Skeletal muscle satellite cell (primary cell): ENCODE measurements around the gene LHX3.

ENCODE experiments used
- H3K27me3 ChIP-seq: 2 replicates; pipeline ENCODE4 v1.7.0; 2013; ENCODE audit warnings: low read length; ENCODE audit not compliant: control insufficient read depth, insufficient read depth
- H3K36me3 ChIP-seq: 2 replicates; pipeline ENCODE4 v1.7.0; 2013; ENCODE audit warnings: mild to moderate bottlenecking, control low read depth, low read length; ENCODE audit not compliant: insufficient read depth
- H3K4me1 ChIP-seq: 2 replicates; pipeline ENCODE4 v1.7.0; 2013; ENCODE audit warnings: low read length; ENCODE audit not compliant: control insufficient read depth, insufficient read depth
- H3K4me2 ChIP-seq: 2 replicates; pipeline ENCODE4 v1.7.0; 2013; ENCODE audit warnings: mild to moderate bottlenecking, low read length
- H3K4me3 ChIP-seq: 2 replicates; pipeline ENCODE4 v1.7.0; 2013; ENCODE audit warnings: low read length
- H3K9ac ChIP-seq: 2 replicates; pipeline ENCODE4 v1.7.0; 2013; ENCODE audit warnings: mild to moderate bottlenecking, low read depth, low read length, moderate library complexity
- H3K9me3 ChIP-seq: replicated peaks from 2 replicates; pipeline ENCODE4 v1.7.0; 2013; ENCODE audit warnings: mild to moderate bottlenecking, control low read depth, low read length

Gene LHX3

DNA sequence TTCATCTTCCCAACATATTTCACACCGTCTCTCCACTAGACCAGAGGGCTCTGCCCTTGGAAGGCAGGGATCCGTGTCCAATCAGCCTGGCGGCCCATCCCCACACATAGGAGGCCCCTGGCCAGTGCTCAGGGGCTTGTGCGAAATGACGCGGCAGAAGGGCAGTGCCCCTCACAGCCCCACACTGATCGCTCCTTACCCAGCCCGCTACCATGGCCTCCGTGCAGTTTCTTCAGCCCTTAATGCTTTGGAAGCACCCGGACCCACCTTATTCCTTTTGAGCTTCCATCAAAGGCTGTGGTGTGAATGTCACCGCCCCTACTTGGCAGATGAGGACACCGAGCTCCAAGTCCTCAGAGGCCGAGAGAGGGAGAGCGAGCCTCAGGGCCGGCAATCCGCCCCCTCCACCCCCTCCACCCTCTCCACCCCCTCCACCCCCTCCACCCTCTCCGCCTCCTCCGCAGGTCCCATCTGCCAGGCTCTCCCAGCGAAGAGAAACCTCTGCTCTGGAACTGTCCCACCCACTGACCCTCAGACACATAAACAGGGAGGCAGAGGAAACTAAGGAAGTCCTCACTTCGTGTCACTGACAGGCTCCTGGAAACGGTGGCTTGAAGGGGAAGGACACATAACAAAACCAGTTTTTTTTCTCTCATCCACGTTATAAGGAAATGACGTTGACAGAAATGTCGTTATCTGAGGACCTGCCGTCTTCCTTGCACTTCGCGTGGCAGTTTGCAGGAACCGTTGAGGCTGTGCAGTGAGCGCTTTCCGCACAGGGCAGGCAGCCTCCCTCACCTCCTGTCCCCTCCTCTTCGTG lies 26.8 kb upstream of the LHX3 start:
- Histone ChIP-seq H3K9ac (no peak overlapping the region), H3K9me3 (no peaks in the 10 kb centered on the region), H3K4me3 (no peak overlapping the region), H3K36me3 (no peaks in the 10 kb centered on the region), H3K4me1 (peaks cover 19% of the 10 kb centered on the region), H3K4me2 (no peak overlapping the region), H3K27me3 (no peaks in the 10 kb centered on the region)

DNA sequence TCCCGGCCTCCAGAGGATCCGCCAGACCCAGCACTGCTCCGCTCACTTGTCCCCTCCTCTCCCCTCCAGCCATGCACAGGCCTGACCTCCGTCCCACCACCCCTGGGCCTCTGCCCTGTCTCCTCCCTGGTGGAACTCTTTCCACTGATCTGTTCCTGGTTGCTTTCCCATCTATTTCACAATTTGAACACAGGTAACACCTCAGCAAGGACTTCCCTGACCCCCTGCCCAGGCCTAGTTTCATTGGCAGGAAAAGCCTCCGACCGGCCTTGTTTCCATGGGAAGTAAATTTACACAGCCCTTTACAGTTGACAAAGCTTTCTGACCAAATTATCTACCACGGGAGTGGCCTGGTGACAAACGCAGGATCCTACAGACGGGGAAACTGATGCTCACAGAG lies 25.8 kb upstream of the LHX3 start:
- H3K4me2 ChIP-seq: no peak overlapping the region
- no peak overlapping the region for H3K4me3 ChIP-seq
- no peaks in the 10 kb centered on the region for H3K9me3 ChIP-seq
- no peak overlapping the region for H3K9ac ChIP-seq
- peaks cover 19% of the 10 kb centered on the region for H3K4me1 ChIP-seq
- no peaks in the 10 kb centered on the region for H3K27me3 ChIP-seq
- no peaks in the 10 kb centered on the region for H3K36me3 ChIP-seq

DNA sequence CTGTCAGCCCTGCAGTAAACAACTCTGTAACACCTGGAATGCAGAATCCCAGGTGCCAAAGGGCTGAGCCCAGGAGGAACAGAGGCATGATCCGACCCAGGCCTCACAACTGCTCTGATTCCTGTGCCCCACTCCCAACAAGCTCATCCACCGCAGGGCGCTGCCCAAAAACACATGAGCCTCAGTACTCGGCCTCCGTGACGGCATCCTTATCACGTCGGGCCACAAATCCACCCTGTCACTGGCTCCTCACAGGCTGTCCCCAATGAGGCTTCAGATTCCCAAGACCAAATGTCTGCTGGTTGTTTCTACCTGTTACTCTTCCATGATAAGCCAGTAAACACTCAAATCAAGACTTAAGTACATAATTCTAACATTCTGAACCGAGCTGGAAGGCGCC lies 25.4 kb upstream of the LHX3 start:
- Histone ChIP-seq H3K4me1 (peaks cover 19% of the 10 kb centered on the region), H3K27me3 (no peaks in the 10 kb centered on the region), H3K4me3 (no peak overlapping the region), H3K9me3 (no peaks in the 10 kb centered on the region), H3K36me3 (no peaks in the 10 kb centered on the region), H3K4me2 (no peak overlapping the region), H3K9ac (no peak overlapping the region)

- Histone ChIP-seq H3K4me1 (peaks cover 19% of the 10 kb centered on the region), H3K36me3 (no peaks in the 10 kb centered on the region), H3K4me2 (no peak overlapping the region), H3K27me3 (no peaks in the 10 kb centered on the region), H3K4me3 (no peak overlapping the region), H3K9me3 (no peaks in the 10 kb centered on the region), H3K9ac (peak overlapping the region; percentile 21)
These were observed 24.5 kb upstream of the LHX3 start for GRCh38 chr9:136229096-136230065.

DNA sequence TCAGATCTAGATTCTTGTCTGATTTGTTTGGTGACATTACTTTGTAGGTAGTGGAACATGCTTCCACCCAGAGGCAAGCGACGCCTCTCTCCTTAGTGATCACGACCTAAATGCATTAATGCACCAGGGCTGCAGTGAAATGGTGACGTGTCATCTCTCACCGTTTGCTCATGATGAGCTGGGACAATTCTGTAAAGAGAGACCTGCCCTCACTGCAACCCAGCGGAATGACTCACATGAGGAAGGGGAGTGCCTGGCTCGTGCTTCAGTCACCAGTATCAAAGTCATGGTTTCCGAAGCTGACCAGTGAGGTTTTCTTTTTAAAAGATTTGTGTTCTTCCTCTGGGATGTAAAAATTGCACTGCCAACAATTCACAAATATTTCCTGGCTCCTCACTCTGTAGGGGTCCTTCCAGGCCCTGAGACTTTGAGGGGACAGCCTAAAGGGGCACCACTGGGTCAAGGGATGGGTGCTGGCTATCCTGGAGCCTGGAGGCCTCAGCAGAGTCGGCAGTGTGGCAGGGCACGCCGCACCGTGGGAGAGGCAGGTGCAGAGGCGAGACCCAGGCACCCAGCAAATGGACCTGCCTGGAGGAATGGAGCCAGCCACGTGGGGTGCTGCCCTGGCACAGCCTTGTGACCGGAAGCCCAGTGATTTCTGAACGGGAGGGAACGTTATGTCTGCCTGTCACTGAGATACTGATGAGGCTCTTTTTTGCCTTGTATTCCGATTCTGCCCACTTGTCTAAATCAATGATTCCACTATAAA lies 23.4 kb upstream of the LHX3 start:
- Histone ChIP-seq H3K9ac (peak overlapping the region; percentile 21), H3K4me1 (peaks cover 19% of the 10 kb centered on the region), H3K36me3 (peaks cover 9% of the 10 kb centered on the region), H3K9me3 (no peaks in the 10 kb centered on the region), H3K27me3 (no peaks in the 10 kb centered on the region), H3K4me3 (peak overlapping the region; percentile 52), H3K4me2 (peak overlapping the region; percentile 66)

DNA sequence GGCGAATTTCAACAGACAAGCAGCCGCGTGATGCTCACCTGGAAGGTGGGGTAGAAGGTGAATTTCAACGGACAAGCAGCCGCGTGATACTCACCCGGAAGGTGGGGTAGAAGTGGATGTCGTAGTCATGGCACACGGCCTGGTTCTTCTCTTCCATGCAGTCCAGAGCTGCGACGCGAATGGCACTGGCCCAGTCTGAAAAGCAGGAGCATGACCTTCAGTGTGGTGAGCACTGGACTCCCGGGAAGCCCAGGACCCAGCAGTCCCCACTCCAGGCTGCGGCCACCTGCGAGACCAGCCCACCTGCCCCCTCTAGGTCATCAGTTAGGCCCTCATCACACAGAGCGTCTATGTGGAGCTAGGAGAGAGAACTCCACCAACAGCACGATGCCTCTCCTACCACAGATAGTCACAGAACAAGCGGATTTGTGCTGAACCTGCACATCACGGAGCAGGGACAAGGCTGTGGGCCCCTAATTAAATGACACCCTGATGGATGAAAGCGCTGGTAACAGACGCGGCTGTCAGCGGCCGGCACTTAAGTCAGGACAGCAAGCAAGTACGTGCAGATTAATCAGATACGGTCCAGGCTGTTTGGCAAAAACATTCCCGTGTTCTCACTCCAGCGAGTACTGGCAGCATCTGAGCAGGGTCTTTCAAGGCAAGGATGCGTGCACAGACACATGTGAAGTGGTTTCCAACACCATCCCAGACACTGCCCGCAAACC lies 21.9 kb upstream of the LHX3 start:
- Histone ChIP-seq H3K4me1 (peaks cover 19% of the 10 kb centered on the region), H3K4me2 (no peak overlapping the region), H3K4me3 (no peak overlapping the region), H3K36me3 (peaks cover 9% of the 10 kb centered on the region), H3K9ac (no peak overlapping the region), H3K27me3 (no peaks in the 10 kb centered on the region), H3K9me3 (no peaks in the 10 kb centered on the region)

- no peaks in the 10 kb centered on the region for H3K9me3 ChIP-seq
- H3K27me3 ChIP-seq: no peaks in the 10 kb centered on the region
- no peak overlapping the region for H3K9ac ChIP-seq
- no peak overlapping the region for H3K4me3 ChIP-seq
- peaks cover 9% of the 10 kb centered on the region for H3K36me3 ChIP-seq
- no peak overlapping the region for H3K4me2 ChIP-seq
- peaks cover 19% of the 10 kb centered on the region for H3K4me1 ChIP-seq
These were observed 21.1 kb upstream of the LHX3 start for GRCh38 chr9:136225748-136226679.

- peaks cover 9% of the 10 kb centered on the region for H3K36me3 ChIP-seq
These were observed 20.4 kb upstream of the LHX3 start for GRCh38 chr9:136225366-136225747.

DNA sequence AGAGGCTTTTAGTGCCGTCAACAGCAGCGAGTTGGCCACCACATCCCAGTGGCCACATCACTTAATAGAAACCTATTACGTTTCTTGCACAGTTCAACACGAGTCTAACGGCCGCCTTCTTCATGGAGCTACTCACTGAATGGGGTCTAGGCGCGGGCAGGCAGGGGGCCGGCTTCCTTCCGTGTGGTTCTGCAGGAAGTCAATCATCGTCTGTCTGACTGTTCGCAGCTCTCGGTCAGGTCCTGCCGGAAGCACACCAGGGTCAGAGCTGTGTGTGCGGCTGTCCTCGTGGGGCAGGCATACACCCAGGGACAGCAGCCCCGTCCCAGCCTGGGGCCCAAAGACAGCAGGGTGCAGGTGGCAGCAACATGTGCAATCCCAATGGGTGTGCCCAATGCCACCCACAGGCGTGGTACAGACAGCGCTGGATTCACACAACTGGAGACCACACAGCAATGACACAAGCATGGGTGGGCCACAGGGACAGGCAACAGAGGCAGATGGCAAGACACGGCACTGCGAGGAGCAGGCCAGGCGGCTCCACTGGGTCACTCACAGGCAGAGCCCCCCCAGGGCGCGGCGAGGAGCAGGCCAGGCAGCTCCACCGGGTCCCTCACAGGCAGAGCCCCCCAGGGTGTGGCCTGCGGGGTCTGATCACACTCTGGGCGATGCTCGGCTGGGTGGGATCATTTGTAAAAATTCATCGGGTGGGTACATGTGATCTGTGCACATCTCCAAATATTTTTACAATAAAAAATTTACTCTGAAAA lies 19.1 kb upstream of the LHX3 start:
- Histone ChIP-seq H3K36me3 (peaks cover 9% of the 10 kb centered on the region), H3K4me1 (peaks cover 21% of the 10 kb centered on the region), H3K9me3 (no peaks in the 10 kb centered on the region)

More at GRCh38 chr9:136225366-136225747, 20.4 kb upstream of the LHX3 start:
- Histone ChIP-seq H3K9ac (no peak overlapping the region), H3K27me3 (no peaks in the 10 kb centered on the region), H3K4me1 (peaks cover 19% of the 10 kb centered on the region), H3K4me2 (no peak overlapping the region), H3K9me3 (no peaks in the 10 kb centered on the region), H3K4me3 (no peak overlapping the region)

More for the DNA sequence above, 19.1 kb upstream of the LHX3 start:
- Histone ChIP-seq H3K4me3 (no peak overlapping the region), H3K9ac (no peak overlapping the region), H3K4me2 (no peak overlapping the region), H3K27me3 (no peaks in the 10 kb centered on the region)
